Duodenal mucosa (tissue), 2 donors: ENCODE data around the gene HTT.

Experiments
- H3K27ac ChIP-seq: one replicate; pipeline ENCODE4 v1.7.0; 2013; ENCODE audit warnings: low read depth, low read length
- H3K27me3 ChIP-seq, 2 donors: one replicate each; pipeline ENCODE4 v1.7.0; 2013; ENCODE audit warnings: low read length in 2 of 2, control low read depth in 1 of 2; ENCODE audit not compliant: insufficient read depth in 2 of 2, control insufficient read depth in 1 of 2
- H3K36me3 ChIP-seq, 2 donors: one replicate each; pipeline ENCODE4 v1.7.0; 2013; ENCODE audit warnings: low read length in 2 of 2, control low read depth in 1 of 2; ENCODE audit not compliant: insufficient read depth in 2 of 2, control insufficient read depth in 1 of 2
- H3K4me1 ChIP-seq, 2 donors: one replicate each; pipeline ENCODE4 v1.7.0; 2013; ENCODE audit warnings: low read length in 2 of 2, control low read depth in 1 of 2; ENCODE audit not compliant: insufficient read depth in 2 of 2, control insufficient read depth in 1 of 2
- H3K4me3 ChIP-seq, 2 donors: one replicate each; pipeline ENCODE4 v1.7.0; 2013; ENCODE audit warnings: low read length in 2 of 2, low read depth in 1 of 2
- H3K9ac ChIP-seq, 2 donors: one replicate each; pipeline ENCODE4 v1.7.0; 2013; ENCODE audit warnings: low read length in 2 of 2, low read depth in 1 of 2
- H3K9me3 ChIP-seq, 2 donors: one replicate each; pipeline ENCODE4 v1.7.0; 2013; ENCODE audit warnings: low read length in 2 of 2, control low read depth in 1 of 2; ENCODE audit not compliant: control insufficient read depth in 1 of 2

HTT gene

GRCh38 chr4:3252480-3252828 is 178.0 kb downstream of the HTT start:
- no peak overlapping the region for H3K9ac ChIP-seq
- H3K4me3 ChIP-seq = no peak overlapping the region
- H3K4me1 ChIP-seq = peaks cover 0 to 3% of the 10 kb centered on the region in 2 donors
- no peak overlapping the region for H3K27ac ChIP-seq
- no peaks in the 10 kb centered on the region for H3K9me3 ChIP-seq
- no peaks in the 10 kb centered on the region for H3K36me3 ChIP-seq
- no peaks in the 10 kb centered on the region for H3K27me3 ChIP-seq

- Histone ChIP-seq H3K9ac (no peak overlapping the region), H3K27me3 (no peaks in the 10 kb centered on the region), H3K36me3 (no peaks in the 10 kb centered on the region), H3K4me1 (peaks cover 0 to 3% of the 10 kb centered on the region in 2 donors), H3K9me3 (no peaks in the 10 kb centered on the region), H3K4me3 (no peak overlapping the region), H3K27ac (no peak overlapping the region)
Measured at GRCh38 chr4:3252831-3253641, 178.6 kb downstream of the HTT start.

- Histone ChIP-seq H3K36me3 (no peaks in the 10 kb centered on the region), H3K9ac (no peak overlapping the region), H3K4me1 (peaks cover 0 to 3% of the 10 kb centered on the region in 2 donors), H3K27me3 (peaks cover 0 to 3% of the 10 kb centered on the region in 2 donors), H3K4me3 (no peak overlapping the region), H3K9me3 (no peaks in the 10 kb centered on the region), H3K27ac (no peak overlapping the region)
Measured at GRCh38 chr4:3253808-3254207, 179.3 kb downstream of the HTT start.

GRCh38 chr4:3254302-3255131 is 180.0 kb downstream of the HTT start:
- no peak overlapping the region for H3K9ac ChIP-seq
- no peak overlapping the region for H3K4me3 ChIP-seq

GRCh38 chr4:3255611-3256186 is 181.2 kb downstream of the HTT start:
- Histone ChIP-seq H3K4me3 (no peak overlapping the region), H3K27me3 (peaks cover 0 to 3% of the 10 kb centered on the region in 2 donors), H3K9ac (no peak overlapping the region), H3K36me3 (no peaks in the 10 kb centered on the region), H3K9me3 (no peaks in the 10 kb centered on the region), H3K27ac (no peak overlapping the region), H3K4me1 (peaks cover 0 to 3% of the 10 kb centered on the region in 2 donors)

More at GRCh38 chr4:3254302-3255131, 180.0 kb downstream of the HTT start:
- H3K27me3 ChIP-seq = peaks cover 0 to 3% of the 10 kb centered on the region in 2 donors
- no peaks in the 10 kb centered on the region for H3K9me3 ChIP-seq
- H3K27ac ChIP-seq = no peak overlapping the region
- H3K36me3 ChIP-seq = no peaks in the 10 kb centered on the region
- H3K4me1 ChIP-seq = peaks cover 0 to 3% of the 10 kb centered on the region in 2 donors

GRCh38 chr4:3256230-3257102 is 182.0 kb downstream of the HTT start:
- H3K4me3 ChIP-seq = no peak overlapping the region
- no peaks in the 10 kb centered on the region for H3K9me3 ChIP-seq
- H3K27ac ChIP-seq = no peak overlapping the region
- peaks cover 0 to 3% of the 10 kb centered on the region in 2 donors for H3K27me3 ChIP-seq
- no peak overlapping the region for H3K9ac ChIP-seq
- H3K36me3 ChIP-seq = no peaks in the 10 kb centered on the region
- H3K4me1 ChIP-seq = peaks cover 0 to 3% of the 10 kb centered on the region in 2 donors

- Histone ChIP-seq H3K9ac (no peak overlapping the region), H3K27me3 (peaks cover 0 to 3% of the 10 kb centered on the region in 2 donors), H3K9me3 (no peaks in the 10 kb centered on the region), H3K36me3 (no peaks in the 10 kb centered on the region), H3K4me1 (peaks cover 0 to 3% of the 10 kb centered on the region in 2 donors), H3K4me3 (no peak overlapping the region), H3K27ac (no peak overlapping the region)
Measured at GRCh38 chr4:3257103-3257555, 182.6 kb downstream of the HTT start.

GRCh38 chr4:3257556-3258482 is 183.3 kb downstream of the HTT start:
- Histone ChIP-seq H3K4me1 (peaks cover 0 to 3% of the 10 kb centered on the region in 2 donors), H3K9ac (no peak overlapping the region), H3K27ac (no peak overlapping the region), H3K9me3 (no peaks in the 10 kb centered on the region), H3K27me3 (peaks cover 0 to 3% of the 10 kb centered on the region in 2 donors), H3K4me3 (no peak overlapping the region), H3K36me3 (no peaks in the 10 kb centered on the region)
